Middle frontal gyrus (tissue), 1 donor: ENCODE results near the gene IFFO2.
A peak's percentile ranks its signal among the peaks of the same experiment; 100 is the strongest.
"Not testable (repeated sequence)": the region's sequence is repeated elsewhere in the genome, so short reads cannot be mapped to it uniquely, and the experiment has no call there.

Experiments used
- DNase-seq: peaks from one replicate; pipeline ENCODE4 v3.0.0-alpha.2; 2015; ENCODE audit warnings: low spot score; ENCODE audit errors: extremely low spot score

IFFO2 gene

DNA sequence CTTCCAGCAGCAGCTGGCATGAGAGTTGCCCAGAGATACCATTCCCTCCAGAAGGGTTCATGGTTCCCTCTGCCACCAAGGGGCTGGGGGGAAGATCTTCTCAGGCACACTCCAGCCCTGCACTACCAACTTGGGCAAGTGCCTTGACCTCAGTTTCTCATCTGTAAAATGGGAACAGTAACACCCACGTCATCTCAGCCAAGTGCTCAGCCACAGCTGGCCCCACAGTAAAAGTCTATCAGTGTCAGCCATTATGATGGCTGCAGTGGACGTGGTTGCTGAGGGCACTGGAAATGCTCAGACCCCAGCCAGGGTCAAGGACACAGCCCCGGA is 80.7 kb downstream of the IFFO2 start:
- no peak for DNase-seq

DNA sequence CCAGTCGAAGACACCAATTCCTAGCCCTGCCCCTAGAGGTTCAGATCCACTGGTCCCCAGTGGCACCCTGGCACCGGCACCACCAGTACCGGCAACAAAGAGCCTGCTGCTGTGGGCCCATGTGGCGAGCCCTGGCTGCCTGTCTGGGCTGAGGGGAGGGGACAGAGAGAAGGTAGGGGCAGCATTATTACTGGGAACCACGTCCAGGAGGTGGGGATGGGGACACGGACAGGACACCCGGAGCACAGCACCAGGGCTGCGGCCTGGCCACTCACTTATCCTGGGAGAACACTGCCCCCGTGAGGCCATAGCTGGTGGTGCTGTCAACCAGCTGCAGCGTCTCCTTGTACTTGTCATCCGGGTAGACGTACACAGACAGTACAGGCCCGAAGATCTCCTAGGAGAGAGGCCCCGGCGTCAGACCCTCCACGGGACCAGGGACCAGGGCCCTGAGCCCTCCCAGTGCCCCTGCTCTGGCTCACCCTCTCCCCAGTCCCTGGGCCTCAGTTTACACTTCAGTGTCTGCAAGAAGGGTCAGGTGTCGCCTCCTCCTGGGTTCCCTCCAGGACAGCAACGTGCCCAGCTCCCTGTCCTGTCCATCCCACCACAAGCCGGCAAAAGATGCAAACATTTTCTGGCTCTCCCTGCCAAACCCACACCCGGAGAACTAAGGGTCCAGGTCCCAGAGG is 81.2 kb downstream of the IFFO2 start:
- peak; percentile 53 for DNase-seq

DNA sequence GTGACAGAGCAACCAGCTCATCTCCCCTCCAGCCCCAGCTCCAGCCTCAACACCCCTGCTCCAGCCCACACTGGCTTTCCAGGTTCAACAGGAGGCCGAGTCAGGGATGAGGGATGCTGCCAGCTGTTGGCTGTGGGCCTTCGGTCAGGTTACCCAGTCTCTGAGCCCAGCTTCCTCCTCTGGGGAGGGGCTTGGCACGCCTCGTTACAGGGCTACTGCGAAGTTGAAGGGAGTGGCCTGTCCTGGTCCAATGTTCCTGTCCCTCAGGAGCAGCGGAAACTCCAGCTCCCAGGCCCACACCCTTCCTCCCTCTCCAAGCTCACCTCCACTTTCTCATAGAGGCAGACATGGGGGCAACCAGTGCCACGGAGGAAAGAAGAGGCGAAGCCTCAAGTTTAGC is 81.9 kb downstream of the IFFO2 start:
- DNase-seq: no peak

DNA sequence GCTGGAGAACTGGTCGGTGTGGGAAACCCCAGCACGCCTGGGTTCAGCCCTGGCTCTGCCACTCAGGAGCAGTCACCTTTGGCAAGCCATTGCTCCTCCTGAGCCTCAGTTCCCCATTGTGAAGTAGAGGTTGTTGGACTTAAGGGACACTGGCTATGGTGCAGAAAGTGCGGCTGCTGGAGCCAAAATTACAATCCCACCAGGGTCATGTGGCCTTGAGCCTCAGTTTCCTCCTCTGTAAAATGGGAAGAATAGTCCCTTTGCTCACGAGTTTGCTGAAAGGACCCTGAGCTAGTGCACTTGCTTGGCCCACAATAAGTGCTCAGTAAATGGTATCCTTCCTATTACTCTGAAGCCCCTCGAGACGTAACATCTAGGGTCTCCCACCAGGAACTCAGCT is 82.4 kb downstream of the IFFO2 start:
- DNase-seq: no peak

DNA sequence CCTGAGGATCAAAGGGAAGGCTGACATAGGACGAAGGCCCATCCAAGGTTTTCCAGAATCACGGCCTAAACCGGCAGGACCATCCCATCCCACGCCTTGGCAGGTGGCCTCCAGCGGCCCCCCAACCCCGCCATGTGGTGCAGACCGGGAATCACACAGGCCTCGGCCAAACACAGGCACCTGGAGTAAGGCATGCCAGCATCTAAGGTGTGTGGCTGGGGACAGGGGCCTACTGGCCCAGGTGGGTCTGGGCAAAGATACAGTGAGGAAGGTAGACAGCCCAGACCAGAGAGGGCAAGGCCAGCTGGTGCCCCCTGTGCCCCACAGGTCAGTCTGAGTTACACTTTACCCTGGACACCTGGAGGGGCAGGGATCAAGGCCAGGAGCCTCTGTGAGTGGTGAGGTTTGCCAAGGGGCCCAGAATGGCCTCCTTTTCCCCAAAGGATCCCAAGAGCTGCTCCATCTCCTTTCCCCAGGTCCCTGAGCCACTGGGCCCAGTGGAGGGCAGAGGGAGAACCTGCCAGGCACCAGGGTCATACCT is 84.3 kb downstream of the IFFO2 start:
- no peak for DNase-seq

DNA sequence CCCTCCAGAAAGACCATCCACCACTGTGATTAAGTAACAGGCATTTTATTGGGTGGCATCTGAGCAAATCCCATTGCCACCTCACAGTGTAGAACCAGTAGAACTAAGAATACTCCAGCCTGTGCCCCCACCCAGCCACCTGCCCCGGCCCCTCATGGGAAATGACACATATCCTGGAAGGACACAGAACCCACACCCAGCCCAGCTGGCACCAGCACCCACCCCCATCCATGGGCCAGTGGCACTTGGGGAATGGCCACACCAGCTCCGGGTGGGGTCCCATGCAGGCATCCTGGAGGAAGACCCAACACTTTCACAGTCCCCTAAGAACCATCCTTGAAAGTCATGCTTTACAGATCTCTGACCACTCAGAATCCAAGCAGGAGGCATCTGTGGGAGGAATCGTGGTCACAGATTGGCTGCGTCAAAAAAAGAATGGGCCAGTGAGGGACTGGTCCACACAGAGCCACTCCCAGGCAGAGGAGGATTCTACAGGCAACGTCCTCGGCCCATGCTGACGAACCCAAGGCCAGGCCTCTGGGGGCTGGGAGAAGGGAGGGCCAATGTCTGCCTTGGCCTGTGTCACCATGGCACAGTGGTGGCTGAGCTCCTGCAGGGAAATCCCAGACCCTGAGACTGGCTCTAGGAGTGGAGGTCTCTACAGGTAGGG is 84.9 kb downstream of the IFFO2 start:
- no peak for DNase-seq

- DNase-seq: no peak
Observed at GRCh38 chr1:18870957-18871356, 85.5 kb downstream of the IFFO2 start.

DNA sequence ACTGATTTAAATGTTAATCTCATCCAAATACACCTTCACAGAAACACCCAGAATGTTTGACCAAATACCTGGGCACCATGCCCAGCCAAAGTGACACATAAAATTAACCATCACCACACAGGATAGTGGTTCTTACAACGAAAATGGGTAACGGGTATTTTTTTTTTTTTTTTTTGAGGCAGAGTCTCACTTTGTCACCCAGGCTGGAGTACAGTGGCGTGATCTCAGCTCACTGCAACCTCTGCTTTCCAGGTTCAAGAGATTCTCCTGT is 85.9 kb downstream of the IFFO2 start:
- DNase-seq: not testable (repeated sequence)

DNA sequence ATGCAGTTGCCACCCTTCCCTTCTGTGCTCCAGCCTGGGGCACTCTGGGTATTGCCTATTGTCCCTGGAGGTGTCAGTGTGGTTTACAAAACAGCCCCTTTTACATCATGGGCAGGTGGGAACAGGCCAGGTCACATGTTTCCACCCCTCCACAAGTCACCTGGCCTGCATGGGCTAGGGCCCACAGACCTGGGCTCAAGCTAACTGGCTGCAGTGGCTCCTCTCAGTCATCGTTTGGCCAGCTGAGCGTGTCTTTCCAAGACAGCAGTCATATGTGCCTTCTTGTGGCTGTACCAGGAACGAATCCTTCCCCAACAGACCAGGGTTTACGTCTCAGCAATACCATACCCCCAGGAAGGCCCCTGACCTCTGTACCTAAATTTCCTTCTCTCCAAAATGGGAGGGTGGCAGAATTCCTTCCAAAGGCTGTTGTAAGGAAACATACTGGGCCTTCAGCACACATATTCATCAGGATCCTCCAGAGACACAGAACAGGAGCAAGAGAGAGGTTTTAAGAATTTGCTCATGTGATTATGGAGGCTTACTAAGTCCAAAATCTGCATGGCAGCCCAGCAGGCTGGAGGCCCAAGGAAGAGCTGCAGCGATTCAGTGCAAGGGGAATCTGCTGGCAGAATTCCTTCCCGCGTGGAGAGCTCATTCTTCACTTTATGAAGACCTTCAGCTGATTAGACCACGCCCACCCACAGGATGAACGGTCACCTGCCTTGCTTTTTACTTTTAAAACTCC is 86.5 kb downstream of the IFFO2 start:
- no peak for DNase-seq

DNA sequence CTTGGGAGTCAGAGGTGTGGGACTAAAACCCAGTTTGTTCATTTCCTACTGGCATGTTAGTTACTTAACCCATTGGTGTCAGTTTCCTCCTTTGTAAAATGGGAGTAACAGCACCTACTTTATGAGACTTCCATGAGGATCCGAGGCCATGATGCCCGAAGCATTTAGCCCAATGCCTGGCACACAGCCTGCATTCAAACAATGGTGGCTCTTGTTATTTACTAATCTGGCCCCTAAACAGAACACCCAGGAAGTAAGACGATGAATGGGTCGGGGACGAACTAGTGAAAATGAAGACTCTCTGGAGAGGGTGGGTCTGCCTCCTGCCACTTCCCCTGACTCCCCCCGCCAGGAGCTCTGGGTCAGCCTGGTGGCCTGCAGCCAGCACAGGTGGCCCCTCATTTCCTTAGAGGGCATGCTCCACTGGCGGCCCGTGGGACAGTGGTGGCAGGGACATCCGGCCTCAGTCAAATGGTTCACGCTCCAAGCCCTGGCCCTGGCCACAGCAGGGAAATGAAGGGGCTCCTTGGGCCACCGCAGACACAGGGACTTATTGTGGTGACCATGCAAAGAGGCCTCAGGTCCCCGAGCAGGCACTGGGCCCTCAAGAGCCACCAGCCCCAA is 87.6 kb downstream of the IFFO2 start:
- DNase-seq: no peak

GRCh38 chr1:18868354-18868753 is 88.1 kb downstream of the IFFO2 start:
- no peak for DNase-seq

- no peak for DNase-seq
Observed at GRCh38 chr1:18866846-18867245, 89.6 kb downstream of the IFFO2 start.

GRCh38 chr1:18866314-18866713 is 90.2 kb downstream of the IFFO2 start:
- no peak for DNase-seq

GRCh38 chr1:18865176-18865575 is 91.3 kb downstream of the IFFO2 start:
- DNase-seq: no peak

- no peak for DNase-seq
Observed at GRCh38 chr1:18861590-18861989, 94.9 kb downstream of the IFFO2 start.

GRCh38 chr1:18861082-18861481 is 95.4 kb downstream of the IFFO2 start:
- no peak for DNase-seq

DNA sequence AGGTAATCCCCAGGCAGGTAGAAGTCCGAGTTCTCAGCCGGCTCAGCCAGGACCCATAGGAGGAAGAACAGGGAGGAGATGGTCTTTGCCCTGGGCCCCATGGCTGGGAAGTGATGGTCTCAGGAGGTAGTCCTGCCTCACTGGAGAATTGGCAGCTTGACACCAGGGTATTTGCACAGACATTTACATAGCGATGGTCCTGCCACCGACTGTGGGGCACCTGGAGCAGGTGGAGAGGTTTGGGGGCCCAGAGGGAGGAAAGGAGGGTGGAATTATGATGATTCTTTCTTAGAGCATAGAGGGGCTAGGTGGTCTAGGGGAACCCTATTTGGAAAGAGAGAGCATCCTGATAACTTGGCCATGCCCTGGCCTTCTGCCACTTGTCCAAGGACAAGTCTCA is 96.9 kb downstream of the IFFO2 start, which contains the start of gene TAS1R2:
TAS1R2 (minus strand) TSS at position 101 of the 400 bp plus-strand sequence; CDS start at position 101, 0 bp downstream.
- no peak for DNase-seq

- DNase-seq: no peak
Observed at GRCh38 chr1:18858070-18858688, 98.3 kb downstream of the IFFO2 start.

GRCh38 chr1:18856435-18856834 is 100.0 kb downstream of the IFFO2 start:
- DNase-seq: no peak

DNA sequence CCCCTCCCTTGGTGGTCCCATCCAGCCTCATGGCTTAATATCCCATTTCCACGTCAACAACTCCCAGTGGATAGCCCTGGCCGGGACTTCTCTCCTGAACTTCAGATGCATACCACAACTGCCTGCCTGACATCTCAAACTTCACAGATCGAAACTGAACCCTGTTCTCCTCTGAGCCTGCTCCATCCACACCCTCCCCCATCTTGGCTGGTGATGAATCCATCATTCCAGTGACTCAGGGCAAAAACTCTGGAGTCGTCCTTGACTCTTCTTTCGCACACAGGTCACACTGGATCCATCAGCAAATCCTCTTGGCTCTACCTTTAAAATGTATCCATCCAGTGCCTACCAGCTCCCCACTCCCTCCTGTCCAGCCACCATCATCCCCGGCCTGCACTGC is 100.9 kb downstream of the IFFO2 start:
- DNase-seq: no peak

GRCh38 chr1:18854331-18855025 is 102.0 kb downstream of the IFFO2 start:
- no peak for DNase-seq
